Neuronal stem cell (in vitro differentiated cells): ENCODE measurements around the gene MBD1.
A peak's percentile ranks its signal among the peaks of the same experiment; 100 is the strongest.

Experiments
- DNase-seq: peaks from one replicate; pipeline ENCODE4 v3.0.0-alpha.2; 2013; ENCODE audit warnings: low spot score
- H2AFZ ChIP-seq: one replicate; pipeline ENCODE4 v1.6.1; 2013; ENCODE audit warnings: mild to moderate bottlenecking, low read length, inconsistent platforms
- H2AK5ac ChIP-seq: 2 replicates; pipeline ENCODE4 v1.6.1; 2013; ENCODE audit warnings: low read depth, mild to moderate bottlenecking, inconsistent platforms, low read length, moderate library complexity, mixed read lengths
- H2BK120ac ChIP-seq: 2 replicates; pipeline ENCODE4 v1.6.1; 2013; ENCODE audit warnings: low read depth, mild to moderate bottlenecking, inconsistent platforms, low read length, moderate library complexity, mixed read lengths
- H2BK12ac ChIP-seq: one replicate; pipeline ENCODE4 v1.6.1; 2013; ENCODE audit warnings: low read length, inconsistent platforms
- H2BK15ac ChIP-seq: 2 replicates; pipeline ENCODE4 v1.6.1; 2013; ENCODE audit warnings: mild to moderate bottlenecking, low read length, inconsistent platforms, mixed read lengths
- H2BK5ac ChIP-seq: one replicate; pipeline ENCODE4 v1.6.1; 2013; ENCODE audit warnings: inconsistent platforms, mild to moderate bottlenecking, low read length, moderate library complexity
- H3K14ac ChIP-seq: one replicate; pipeline ENCODE4 v1.6.1; 2013; ENCODE audit warnings: low read length, inconsistent platforms
- H3K18ac ChIP-seq: 2 replicates; pipeline ENCODE4 v1.6.1; 2013; ENCODE audit warnings: low read length, inconsistent platforms
- H3K23ac ChIP-seq: 2 replicates; pipeline ENCODE4 v1.6.1; 2013; ENCODE audit warnings: low read depth, mild to moderate bottlenecking, mixed read lengths, low read length, inconsistent platforms; ENCODE audit not compliant: poor library complexity
- H3K27ac ChIP-seq: replicated peaks from 3 replicates; pipeline ENCODE4 v1.5.1; 2013; ENCODE audit warnings: low read length, inconsistent platforms
- H3K27me3 ChIP-seq, 3 experiments: 2 replicates each; pipeline ENCODE4 v1.6.1; 2013; ENCODE audit warnings: low read length in 3 of 3, mild to moderate bottlenecking in 2 of 3, inconsistent platforms in 1 of 3, low read depth in 1 of 3, mixed read lengths in 1 of 3, moderate library complexity in 1 of 3; ENCODE audit not compliant: control insufficient read depth in 3 of 3, insufficient read depth in 3 of 3
- H3K36me3 ChIP-seq, 2 donors: replicated peaks in 1 of 2; 2 replicates each; pipeline ENCODE4 v1.6.1; 2013; ENCODE audit warnings: low read length in 2 of 2; ENCODE audit not compliant: control insufficient read depth in 2 of 2, insufficient read depth in 2 of 2
- H3K4ac ChIP-seq: 2 replicates; pipeline ENCODE4 v1.6.1; 2013; ENCODE audit warnings: inconsistent platforms, mild to moderate bottlenecking, low read length, moderate library complexity
- H3K4me1 ChIP-seq, 2 donors: 1 replicate in 1 of 2; 2 replicates in 1 of 2; pipeline ENCODE4 v1.6.1; 2013; ENCODE audit warnings: low read length in 2 of 2, low read depth in 1 of 2; ENCODE audit not compliant: control insufficient read depth in 2 of 2, insufficient read depth in 1 of 2
- H3K4me2 ChIP-seq: one replicate; pipeline ENCODE4 v1.6.1; 2013; ENCODE audit warnings: mild to moderate bottlenecking, low read length, inconsistent platforms; ENCODE audit not compliant: insufficient read depth, poor library complexity, severe bottlenecking
- H3K4me3 ChIP-seq, 2 donors: 2 replicates each; pipeline ENCODE4 v1.5.1; 2013; ENCODE audit warnings: low read length in 2 of 2, mild to moderate bottlenecking in 2 of 2, inconsistent platforms in 1 of 2, moderate library complexity in 1 of 2
- H3K79me1 ChIP-seq: one replicate; pipeline ENCODE4 v1.6.1; 2013; ENCODE audit warnings: low read depth, mild to moderate bottlenecking, inconsistent platforms, low read length, moderate library complexity
- H3K9ac ChIP-seq: one replicate; pipeline ENCODE4 v1.6.1; 2013; ENCODE audit warnings: mild to moderate bottlenecking, low read depth, low read length, inconsistent platforms; ENCODE audit not compliant: poor library complexity
- H3K9me3 ChIP-seq, 2 donors: replicated peaks in 1 of 2; 2 replicates each; pipeline versions ENCODE3 to v1.6.1; 2013; ENCODE audit warnings: low read length in 2 of 2, mild to moderate bottlenecking in 2 of 2, inconsistent platforms in 1 of 2, low read depth in 1 of 2, mixed read lengths in 1 of 2, moderate library complexity in 1 of 2; ENCODE audit not compliant: control insufficient read depth in 2 of 2, insufficient read depth in 1 of 2
- H4K8ac ChIP-seq: one replicate; pipeline ENCODE4 v1.6.1; 2013; ENCODE audit warnings: low read depth, mild to moderate bottlenecking, inconsistent platforms, low read length, moderate library complexity
- H4K91ac ChIP-seq: one replicate; pipeline ENCODE4 v1.6.1; 2013; ENCODE audit warnings: low read length, low read depth, mild to moderate bottlenecking, inconsistent platforms; ENCODE audit not compliant: poor library complexity
- WGBS, 2 donors: extraction: QIAGEN DNeasy Blood & Tissue Kit; methylation state at CpG; one replicate each; pipeline ENCODE4 v1.1.7; 2013; ENCODE audit warnings: missing lambda C conversion rate in 2 of 2, mixed read lengths in 1 of 2; ENCODE audit not compliant: insufficient read length in 2 of 2, insufficient replicate concordance in 1 of 2; ENCODE audit errors: extremely low coverage in 2 of 2; 5-methylcytosine and 5-hydroxymethylcytosine counted together

MBD1 gene

GRCh38 chr18:50281972-50282520 is 723 bp upstream of the MBD1 start:
- no peak for DNase-seq
- Histone ChIP-seq H2BK120ac (peak overlapping the region; percentile 87), H4K8ac (peak overlapping the region; percentile 65), H3K4ac (peak overlapping the region; percentile 76), H3K36me3 (peaks cover 39 to 77% of the 10 kb centered on the region in 2 donors), H3K4me1 (peaks cover 6 to 16% of the 10 kb centered on the region in 2 donors), H3K27me3 (no peaks in the 10 kb centered on the region), H3K23ac (peak overlapping the region; percentile 96), H3K4me2 (peak overlapping the region; percentile 97), H2BK12ac (peak overlapping the region; percentile 84), H2BK15ac (peak overlapping the region; percentile 85), H3K14ac (peak overlapping the region; percentile 99), H2BK5ac (peak overlapping the region; percentile 99), H3K4me3 (peak overlapping the region; percentile 90 to 99), H4K91ac (no peak overlapping the region), H2AK5ac (peak overlapping the region; percentile 100), H2AFZ (peak overlapping the region; percentile 93), H3K27ac (peak overlapping the region; percentile 100), H3K18ac (peak overlapping the region; percentile 100), H3K79me1 (peaks cover 23% of the 10 kb centered on the region), H3K9ac (peak overlapping the region; percentile 94), H3K9me3 (peaks cover 0 to 6% of the 10 kb centered on the region in 2 donors)
- no CpG with 5 or more reads among the region's 35 CpGs for WGBS, 2 donors

DNA sequence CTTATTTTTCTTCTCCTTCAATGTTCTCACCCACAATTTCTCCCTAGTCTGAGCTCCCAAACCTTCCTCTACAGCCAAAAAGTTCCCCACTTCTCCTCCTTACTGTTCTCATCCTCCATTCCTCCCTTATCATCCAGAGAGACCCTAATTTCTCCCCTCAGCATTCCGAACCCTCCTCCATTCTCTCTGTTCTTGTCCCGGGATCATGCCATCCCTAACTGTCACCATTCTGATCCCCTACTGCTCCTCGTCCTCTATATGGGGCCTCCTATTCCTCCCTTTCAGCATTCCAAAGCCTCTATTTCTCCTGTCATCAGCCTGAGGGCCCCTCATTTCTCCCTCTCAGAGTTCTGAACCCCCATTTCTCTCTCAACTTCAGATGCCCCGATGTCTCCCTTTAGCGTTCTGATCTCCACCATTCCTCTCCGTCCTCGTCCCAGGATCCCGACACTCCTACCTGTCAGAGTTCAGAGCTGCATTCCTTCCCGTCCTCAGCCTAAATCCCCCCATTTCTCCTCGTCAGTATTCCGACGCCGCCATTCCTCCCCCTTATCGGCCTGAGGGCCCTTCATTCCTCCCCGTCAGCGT is 522 bp downstream of the MBD1 start:
- Histone ChIP-seq H2AK5ac (peak overlapping the region; percentile 94), H3K79me1 (peaks cover 18% of the 10 kb centered on the region), H3K14ac (peak overlapping the region; percentile 92), H3K18ac (peak overlapping the region; percentile 100), H2BK5ac (peak overlapping the region; percentile 99), H3K27me3 (no peaks in the 10 kb centered on the region), H3K4me3 (peak overlapping the region; percentile 90 to 99), H3K36me3 (peaks cover 51 to 83% of the 10 kb centered on the region in 2 donors), H3K4ac (peak overlapping the region; percentile 70), H2BK120ac (no peak overlapping the region), H3K4me2 (peak overlapping the region; percentile 84), H3K9me3 (peaks cover 0 to 6% of the 10 kb centered on the region in 2 donors), H3K23ac (peak overlapping the region; percentile 89), H2BK15ac (no peak overlapping the region), H4K91ac (no peak overlapping the region), H2BK12ac (no peak overlapping the region), H3K4me1 (peaks cover 0 to 11% of the 10 kb centered on the region in 2 donors), H3K27ac (peak overlapping the region; percentile 100), H3K9ac (peak overlapping the region; percentile 99), H2AFZ (peak overlapping the region; percentile 93), H4K8ac (peak overlapping the region; percentile 96)
- DNase-seq, result no peak
- no CpG with 5 or more reads among the region's 16 CpGs for WGBS, 2 donors

- H2BK5ac ChIP-seq, result no peak overlapping the region
- H3K4me3 ChIP-seq, result peak overlapping the region in 1 of 2 donors; percentile 90
- no peak overlapping the region for H3K18ac ChIP-seq
- no peak overlapping the region for H4K91ac ChIP-seq
- H2AFZ ChIP-seq, result no peak overlapping the region
- H4K8ac ChIP-seq, result no peak overlapping the region
- H3K4ac ChIP-seq, result no peak overlapping the region
- H3K9me3 ChIP-seq, result peaks cover 0 to 6% of the 10 kb centered on the region in 2 donors
- H3K4me2 ChIP-seq, result no peak overlapping the region
- H3K14ac ChIP-seq, result no peak overlapping the region
- H3K9ac ChIP-seq, result no peak overlapping the region
- no peak overlapping the region for H2BK12ac ChIP-seq
- no peak overlapping the region for H2BK120ac ChIP-seq
- no peak overlapping the region for H3K27ac ChIP-seq
- no peak overlapping the region for H2AK5ac ChIP-seq
- H2BK15ac ChIP-seq, result no peak overlapping the region
- no CpG with 5 or more reads among the region's 7 CpGs for WGBS, 2 donors
- DNase-seq, result no peak
- H3K79me1 ChIP-seq, result peaks cover 15% of the 10 kb centered on the region
- H3K36me3 ChIP-seq, result peaks cover 55 to 83% of the 10 kb centered on the region in 2 donors
- no peaks in the 10 kb centered on the region for H3K27me3 ChIP-seq
- peaks cover 0 to 11% of the 10 kb centered on the region in 2 donors for H3K4me1 ChIP-seq
- H3K23ac ChIP-seq, result no peak overlapping the region
Observed at GRCh38 chr18:50279752-50280151, 1.6 kb downstream of the MBD1 start.

GRCh38 chr18:50277942-50278341 is 3.4 kb downstream of the MBD1 start:
- no peak overlapping the region for H2BK15ac ChIP-seq
- H3K27ac ChIP-seq, result no peak overlapping the region
- no peak overlapping the region for H2BK120ac ChIP-seq
- no peak for DNase-seq
- H2AK5ac ChIP-seq, result no peak overlapping the region
- peaks cover 54 to 83% of the 10 kb centered on the region in 2 donors for H3K36me3 ChIP-seq
- no peak overlapping the region for H2BK5ac ChIP-seq
- no peak overlapping the region for H4K91ac ChIP-seq
- no peaks in the 10 kb centered on the region for H3K27me3 ChIP-seq
- WGBS, 2 donors, result no CpG with 5 or more reads among the region's 6 CpGs
- peaks cover 0 to 11% of the 10 kb centered on the region in 2 donors for H3K4me1 ChIP-seq
- peaks cover 21% of the 10 kb centered on the region for H3K79me1 ChIP-seq
- H2AFZ ChIP-seq, result no peak overlapping the region
- no peak overlapping the region for H3K18ac ChIP-seq
- no peak overlapping the region for H3K9ac ChIP-seq
- H3K4me3 ChIP-seq, result no peak overlapping the region
- peaks cover 0 to 6% of the 10 kb centered on the region in 2 donors for H3K9me3 ChIP-seq
- H3K14ac ChIP-seq, result no peak overlapping the region
- H4K8ac ChIP-seq, result no peak overlapping the region
- H3K23ac ChIP-seq, result no peak overlapping the region
- H3K4ac ChIP-seq, result no peak overlapping the region
- H3K4me2 ChIP-seq, result no peak overlapping the region
- H2BK12ac ChIP-seq, result no peak overlapping the region
